ENCODE results near the gene ANKRD55. TPM values are rescaled to one million over a fixed set of nuclear protein-coding genes. Genes with fewer than 3 reads are reported as not detected.

ANKRD55 gene
- 1 to 10 TPM; 3.7 to 5.7 TPM for total RNA-seq

DNA sequence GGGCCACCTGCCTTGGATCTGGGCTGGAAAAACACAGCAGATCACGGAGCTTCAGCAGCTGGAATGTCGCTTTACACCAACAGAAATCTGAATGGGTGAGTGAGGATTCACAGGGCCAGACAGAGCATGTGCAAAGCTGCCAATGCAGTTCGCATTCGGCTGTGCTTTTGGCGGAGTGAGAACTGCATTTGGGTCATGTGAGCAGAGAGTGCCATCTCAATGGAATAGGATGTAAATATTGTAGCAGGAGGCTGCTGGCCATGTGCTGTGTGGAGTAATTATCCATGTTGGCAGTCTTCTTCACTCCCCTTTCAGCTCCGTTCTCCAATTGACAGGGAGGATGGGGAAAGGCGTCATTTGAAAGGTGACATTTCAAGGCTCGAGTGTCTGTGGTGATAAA, at the start of gene ANKRD55:
TSS of gene ANKRD55 (minus strand) at position 101 of the 400 bp plus-strand sequence. CDS start 417 bp downstream, outside the sequence.
- no peak for DNase-seq
- ChIA-PET POLR2A (no interaction called here), CTCF (interaction anchor here (0.7 to 0.9 kb wide), 2 partner anchors 136 to 541 kb away, joined by 3 read pairs; no protein-coding TSS in a partner anchor)
- no peak within 1 kb of the TSS for H3K27ac Mint-ChIP-seq
- H3K4me1 Mint-ChIP-seq, result peaks cover 8% of the 10 kb centered on the region
- ATAC-seq, result no peak
- no peak within 1 kb of the TSS for H3K4me3 Mint-ChIP-seq
- no peaks in the 10 kb centered on the region for H3K27me3 Mint-ChIP-seq
- intact Hi-C loops (cut with DNase I, micrococcal nuclease), result no loop called here
- no peaks in the 10 kb centered on the region for H3K36me3 Mint-ChIP-seq (ENCODE audit: low read depth)
- no peaks in the 10 kb centered on the region for H3K9me3 Mint-ChIP-seq (ENCODE audit: low read depth)

DNA sequence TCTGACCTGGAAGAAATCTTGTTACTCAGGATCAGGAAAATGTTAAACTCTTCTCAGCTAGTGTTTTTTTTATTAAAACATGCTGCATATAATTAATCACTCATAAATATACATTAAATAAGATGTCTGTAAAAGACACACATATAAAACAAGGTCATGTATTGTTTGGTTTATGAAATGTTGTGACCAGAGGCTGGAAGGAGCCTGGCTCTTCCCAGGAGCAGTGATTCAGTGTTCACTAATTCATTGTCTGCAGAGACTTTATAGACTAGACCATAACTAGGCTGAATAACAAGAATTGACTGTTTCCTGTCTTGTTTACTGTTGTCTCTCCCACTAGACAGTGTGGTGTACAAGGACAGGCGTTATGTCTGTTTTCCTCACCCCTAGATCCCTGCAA, 49.1 kb upstream of the ANKRD55 start:
- Mint-ChIP-seq H3K36me3 (ENCODE audit: low read depth) (no peaks in the 10 kb centered on the region), H3K4me1 (no peaks in the 10 kb centered on the region), H3K9me3 (ENCODE audit: low read depth) (no peaks in the 10 kb centered on the region), H3K27me3 (no peaks in the 10 kb centered on the region), H3K4me3 (no peak overlapping the region), H3K27ac (no peak overlapping the region)
- ATAC-seq (no peak), DNase-seq (no peak)
- intact Hi-C loops (cut with DNase I, micrococcal nuclease), result no loop called here
- CTCF ChIA-PET, result no interaction called here
- POLR2A ChIA-PET, result no interaction called here

DNA sequence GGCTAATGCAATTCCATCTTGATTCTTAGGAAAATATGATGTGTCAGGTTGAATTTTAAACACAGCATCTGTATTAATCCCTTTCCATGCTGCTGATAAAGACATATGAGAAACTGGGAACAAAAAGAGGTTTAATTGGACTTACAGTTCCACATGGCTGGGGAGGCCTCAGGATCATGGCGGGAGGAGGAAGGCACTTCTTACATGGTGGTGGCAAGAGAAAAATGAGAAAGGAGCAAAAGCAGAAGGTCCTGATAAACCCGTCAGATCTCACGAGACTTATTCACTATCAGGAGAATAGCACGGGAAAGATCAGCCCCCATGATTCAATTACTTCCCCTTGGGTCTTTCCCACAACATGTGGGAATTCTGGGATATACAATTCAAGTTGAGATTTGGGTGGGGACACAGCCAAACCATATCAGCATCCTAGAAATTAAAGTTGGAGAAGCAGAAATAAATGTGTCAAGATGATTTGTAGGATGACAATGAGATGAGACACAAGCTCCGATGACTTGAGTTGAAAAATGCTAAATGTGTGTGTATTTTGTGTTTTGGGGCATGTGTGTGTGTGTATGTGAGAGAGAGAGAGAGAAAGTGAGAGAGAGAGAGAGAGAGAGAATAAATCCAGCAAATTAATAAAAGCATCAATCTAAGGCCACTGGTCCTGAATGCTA, 48.5 kb upstream of the ANKRD55 start:
- Mint-ChIP-seq H3K9me3 (ENCODE audit: low read depth) (no peaks in the 10 kb centered on the region), H3K36me3 (ENCODE audit: low read depth) (no peaks in the 10 kb centered on the region), H3K27ac (no peak overlapping the region), H3K4me1 (no peaks in the 10 kb centered on the region), H3K4me3 (no peak overlapping the region), H3K27me3 (no peaks in the 10 kb centered on the region)
- no peak for DNase-seq
- ChIA-PET CTCF (interaction anchor here (1.0 kb wide), 1 partner anchor 345 kb away, joined by 3 read pairs; no protein-coding TSS in a partner anchor), POLR2A (no interaction called here)
- intact Hi-C loops (cut with DNase I, micrococcal nuclease), result no loop called here
- ATAC-seq, result no peak

DNA sequence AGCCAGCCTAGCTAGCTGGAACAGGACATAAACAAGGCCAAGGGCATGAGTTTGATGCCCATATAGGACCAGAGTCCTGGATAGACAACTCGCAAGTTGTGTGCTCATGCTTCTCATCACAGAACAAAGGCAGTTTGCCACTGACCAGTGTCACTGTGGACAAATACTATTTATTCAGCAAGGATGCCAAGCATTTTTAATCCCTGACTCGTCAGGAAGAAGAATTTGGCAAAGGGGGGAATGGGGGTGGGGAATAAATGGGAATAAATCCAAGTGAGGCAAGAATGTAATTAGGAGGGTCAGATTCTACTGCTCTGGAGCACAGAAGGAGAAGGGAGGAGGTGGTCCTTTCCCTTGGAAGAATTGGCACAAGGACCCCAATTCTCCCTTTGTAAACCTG, 46.8 kb upstream of the ANKRD55 start:
- DNase-seq, result no peak
- Mint-ChIP-seq H3K36me3 (ENCODE audit: low read depth) (no peaks in the 10 kb centered on the region), H3K4me1 (no peaks in the 10 kb centered on the region), H3K4me3 (no peak overlapping the region), H3K27me3 (no peaks in the 10 kb centered on the region), H3K9me3 (ENCODE audit: low read depth) (no peaks in the 10 kb centered on the region), H3K27ac (no peak overlapping the region)
- ChIA-PET CTCF (no interaction called here), POLR2A (no interaction called here)
- ATAC-seq, result no peak
- intact Hi-C loops (cut with DNase I, micrococcal nuclease), result no loop called here

DNA sequence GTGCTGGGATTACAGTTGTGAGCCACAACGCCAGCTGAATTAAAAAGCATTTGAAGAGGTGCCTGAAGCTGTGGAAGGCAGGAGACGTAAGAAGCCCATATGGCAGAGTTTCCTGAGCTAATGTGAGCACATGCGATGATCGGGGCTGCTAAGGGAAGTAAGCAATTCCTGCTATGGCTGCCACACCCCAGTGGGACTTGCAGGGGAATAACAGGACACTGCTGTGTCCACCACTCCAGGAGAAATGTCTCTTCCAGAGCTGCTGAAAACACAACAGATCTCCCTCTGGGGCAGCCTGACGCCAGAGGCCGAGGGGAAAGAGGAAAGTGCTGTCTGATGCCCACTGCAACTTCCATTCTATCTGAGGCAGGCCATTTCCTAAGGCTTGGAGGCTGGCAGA, 46.2 kb upstream of the ANKRD55 start:
- Mint-ChIP-seq H3K27me3 (no peaks in the 10 kb centered on the region), H3K4me3 (no peak overlapping the region), H3K9me3 (ENCODE audit: low read depth) (no peaks in the 10 kb centered on the region), H3K36me3 (ENCODE audit: low read depth) (no peaks in the 10 kb centered on the region), H3K4me1 (no peaks in the 10 kb centered on the region), H3K27ac (no peak overlapping the region)
- POLR2A ChIA-PET, result no interaction called here
- no peak for DNase-seq
- CTCF ChIA-PET, result interaction anchor here (1.6 kb wide), 1 partner anchor 9 kb away, joined by 6 read pairs; no protein-coding TSS in a partner anchor
- no peak for ATAC-seq
- intact Hi-C loops (cut with DNase I, micrococcal nuclease), result no loop called here

DNA sequence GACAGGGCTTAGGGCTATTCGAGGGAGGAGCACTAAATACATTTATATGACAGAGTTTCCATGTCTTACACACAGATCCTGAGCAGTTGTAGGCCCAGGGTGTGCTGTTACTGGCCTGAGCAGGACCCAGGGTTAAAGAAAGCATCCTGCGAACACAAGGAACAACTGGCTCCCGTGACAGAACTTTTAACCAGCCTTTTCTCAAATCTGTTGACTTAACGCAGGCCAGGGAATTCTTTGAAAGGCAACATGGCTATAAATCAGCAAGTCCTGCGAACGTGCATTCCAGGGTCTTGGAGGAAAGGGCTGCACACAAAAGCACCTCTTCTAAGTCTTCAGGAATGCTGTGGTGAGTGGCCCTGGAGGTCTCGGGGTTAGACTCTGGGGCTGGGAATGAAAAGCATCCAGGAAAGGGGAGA, 45.2 kb upstream of the ANKRD55 start:
- no peaks in the 10 kb centered on the region for H3K27me3 Mint-ChIP-seq
- ATAC-seq (no peak), DNase-seq (no peak)
- no peak overlapping the region for H3K4me3 Mint-ChIP-seq
- CTCF ChIA-PET, result interaction anchor here (1.6 kb wide), 1 partner anchor 8 kb away, joined by 6 read pairs; no protein-coding TSS in a partner anchor
- no peaks in the 10 kb centered on the region for H3K36me3 Mint-ChIP-seq (ENCODE audit: low read depth)
- H3K9me3 Mint-ChIP-seq (ENCODE audit: low read depth), result no peaks in the 10 kb centered on the region
- H3K27ac Mint-ChIP-seq, result no peak overlapping the region
- intact Hi-C loops (cut with DNase I, micrococcal nuclease), result no loop called here
- H3K4me1 Mint-ChIP-seq, result no peaks in the 10 kb centered on the region
- POLR2A ChIA-PET, result no interaction called here

DNA sequence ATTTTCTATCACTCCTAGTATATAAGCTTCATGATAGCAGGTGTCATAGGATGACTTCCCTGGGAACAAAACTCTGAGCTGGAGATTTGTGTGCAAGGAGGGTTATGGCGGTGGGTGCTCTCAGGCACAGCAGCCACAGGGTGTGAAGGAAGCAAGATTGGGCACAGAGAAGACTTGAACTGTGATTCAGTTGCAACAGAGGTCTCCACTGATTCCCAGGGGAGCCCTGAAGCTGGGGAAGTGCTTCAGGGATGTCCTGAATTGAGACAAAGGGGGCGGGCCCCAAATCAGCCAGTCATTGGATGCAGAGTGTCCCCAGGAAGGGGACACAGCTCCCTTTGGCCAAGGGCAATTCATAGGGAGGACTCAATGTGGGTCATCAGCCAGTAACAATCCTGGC, 44.4 kb upstream of the ANKRD55 start:
- CTCF ChIA-PET, result interaction anchor here (1.2 kb wide), 1 partner anchor 561 kb away, joined by 4 read pairs; no protein-coding TSS in a partner anchor
- H3K4me1 Mint-ChIP-seq, result no peaks in the 10 kb centered on the region
- H3K27me3 Mint-ChIP-seq, result no peaks in the 10 kb centered on the region
- H3K4me3 Mint-ChIP-seq, result no peak overlapping the region
- DNase-seq (no peak), ATAC-seq (no peak)
- POLR2A ChIA-PET, result no interaction called here
- no peak overlapping the region for H3K27ac Mint-ChIP-seq
- intact Hi-C loops (cut with DNase I, micrococcal nuclease), result no loop called here
- no peaks in the 10 kb centered on the region for H3K9me3 Mint-ChIP-seq (ENCODE audit: low read depth)
- no peaks in the 10 kb centered on the region for H3K36me3 Mint-ChIP-seq (ENCODE audit: low read depth)

DNA sequence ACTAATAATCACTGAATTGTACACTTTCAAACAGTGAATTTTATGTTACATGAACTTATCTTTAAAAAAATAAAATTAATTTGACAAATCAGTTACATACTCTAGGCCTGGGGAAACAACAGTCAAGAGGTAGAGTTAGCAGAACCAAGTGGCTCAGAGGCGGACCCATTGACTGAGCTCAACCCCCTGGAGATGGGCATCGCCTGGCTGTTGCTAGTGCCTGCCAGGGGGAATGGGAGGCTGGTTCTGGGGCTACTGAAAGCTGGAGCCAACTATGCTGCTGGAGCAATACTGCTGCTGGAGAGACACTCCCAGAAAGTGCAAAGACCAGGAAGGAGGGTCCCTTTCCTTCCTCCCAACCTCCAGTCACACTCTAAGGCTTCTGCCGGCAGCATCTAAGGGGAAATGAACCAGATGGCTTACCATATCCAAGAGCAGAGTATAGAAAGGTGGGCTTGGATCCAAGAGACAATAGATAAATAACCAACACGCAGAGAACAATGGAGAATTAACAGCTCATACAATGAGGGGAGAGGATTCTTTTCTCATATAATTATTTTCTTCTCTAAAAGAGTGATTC, 40.3 kb upstream of the ANKRD55 start:
- no peaks in the 10 kb centered on the region for H3K27me3 Mint-ChIP-seq
- no peaks in the 10 kb centered on the region for H3K36me3 Mint-ChIP-seq (ENCODE audit: low read depth)
- no peak for ATAC-seq
- ChIA-PET CTCF (interaction anchor here (1.1 to 7.6 kb wide), 3 partner anchors 10 to 567 kb away, joined by 3 to 127 read pairs (median 4); no protein-coding TSS in a partner anchor), POLR2A (no interaction called here)
- H3K4me3 Mint-ChIP-seq, result no peak overlapping the region
- intact Hi-C loops (cut with DNase I, micrococcal nuclease), result loop anchor here (5.0 kb wide), 5 partner anchors 54 to 1004 kb away; no protein-coding TSS in a partner anchor
- H3K4me1 Mint-ChIP-seq, result peaks cover 19% of the 10 kb centered on the region
- H3K27ac Mint-ChIP-seq, result no peak overlapping the region
- no peak for DNase-seq
- no peaks in the 10 kb centered on the region for H3K9me3 Mint-ChIP-seq (ENCODE audit: low read depth)

DNA sequence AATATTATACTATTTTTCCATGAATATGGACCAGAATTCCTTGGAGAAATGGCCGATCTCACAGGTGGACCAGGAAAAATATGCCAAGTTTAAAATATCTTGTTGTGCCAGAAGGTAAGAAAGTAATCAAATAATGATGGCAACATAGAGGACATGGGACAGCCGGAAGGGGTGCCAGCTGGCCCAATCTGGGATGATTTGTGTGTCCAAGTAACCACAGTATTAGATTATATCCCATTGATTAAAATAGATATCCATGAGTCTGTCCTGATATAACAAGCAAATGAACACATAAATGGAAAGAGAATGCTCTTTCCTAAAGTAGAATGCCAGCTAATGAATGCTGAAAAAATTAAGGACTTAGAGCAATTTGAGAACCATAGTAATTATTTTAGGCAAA, 39.6 kb upstream of the ANKRD55 start:
- Mint-ChIP-seq H3K27ac (no peak overlapping the region), H3K4me3 (no peak overlapping the region), H3K9me3 (ENCODE audit: low read depth) (no peaks in the 10 kb centered on the region), H3K4me1 (peaks cover 19% of the 10 kb centered on the region), H3K27me3 (no peaks in the 10 kb centered on the region), H3K36me3 (ENCODE audit: low read depth) (no peaks in the 10 kb centered on the region)
- intact Hi-C loops (cut with DNase I, micrococcal nuclease), result loop anchor here (5.0 kb wide), 5 partner anchors 55 to 1005 kb away; no protein-coding TSS in a partner anchor
- CTCF ChIA-PET, result interaction anchor here (0.5 to 7.6 kb wide), 8 partner anchors 9 to 1052 kb away, joined by 3 to 127 read pairs (median 3); no protein-coding TSS in a partner anchor
- POLR2A ChIA-PET, result no interaction called here
- no peak for ATAC-seq
- DNase-seq, result no peak

DNA sequence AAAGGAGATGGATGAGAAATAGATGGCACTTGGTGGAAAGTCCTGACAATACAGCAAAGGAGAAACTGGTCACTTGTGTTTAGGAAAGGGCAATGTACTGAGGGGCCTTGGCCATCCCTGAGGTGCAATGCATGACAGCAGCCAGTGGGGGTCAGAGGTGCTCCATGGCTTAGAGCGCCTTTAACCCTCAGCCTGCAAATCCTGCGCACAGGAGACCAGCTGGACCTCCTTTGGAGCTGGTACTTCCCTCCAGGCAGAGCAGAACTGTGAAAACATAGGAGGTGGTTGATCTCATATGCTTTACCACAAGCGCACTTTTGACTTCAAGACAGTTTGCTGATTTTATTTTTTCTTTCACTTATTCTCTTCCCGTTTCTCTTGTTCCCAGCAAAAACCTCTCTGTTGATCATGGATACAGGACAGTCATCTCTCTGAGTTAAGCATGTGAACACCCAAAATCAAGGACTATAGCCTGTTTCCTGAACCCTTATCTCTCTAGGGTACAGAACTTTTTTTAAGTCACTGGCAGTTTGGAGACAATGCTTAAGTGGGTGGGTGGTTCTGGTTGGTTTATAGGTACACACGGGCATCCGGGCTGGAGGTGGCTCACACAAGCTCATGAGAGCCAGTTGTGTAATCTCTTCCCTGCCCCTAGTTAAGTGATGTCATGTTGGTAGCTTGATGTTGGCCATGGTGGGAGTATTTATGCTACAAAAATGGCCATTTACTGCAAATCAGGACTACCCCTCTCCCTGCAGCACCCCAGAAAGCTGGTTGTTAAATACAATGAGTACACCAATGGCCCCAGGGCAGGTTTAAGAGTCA, 37.6 kb upstream of the ANKRD55 start:
- Mint-ChIP-seq H3K9me3 (ENCODE audit: low read depth) (no peaks in the 10 kb centered on the region), H3K4me1 (peaks cover 19% of the 10 kb centered on the region), H3K27me3 (no peaks in the 10 kb centered on the region), H3K36me3 (ENCODE audit: low read depth) (no peaks in the 10 kb centered on the region), H3K4me3 (no peak overlapping the region), H3K27ac (peak overlapping the region; percentile 81)
- intact Hi-C loops (cut with DNase I, micrococcal nuclease), result loop anchor here (1.0 to 5.0 kb wide), 16 partner anchors 57 to 1007 kb away; partner anchors contain the start of genes MAP3K1 (in 2 of the 2) and SETD9 (in 1 of the 2)
- POLR2A ChIA-PET, result interaction anchor here (0.6 to 0.9 kb wide), 3 partner anchors 53 to 637 kb away, joined by 3 read pairs; no protein-coding TSS in a partner anchor
- CTCF ChIA-PET, result interaction anchor here (0.5 to 7.6 kb wide), 66 partner anchors 8 to 717 kb away, joined by 3 to 127 read pairs (median 4); no protein-coding TSS in a partner anchor
- ATAC-seq, result peak; percentile 97
- DNase-seq, result peak; percentile 87

DNA sequence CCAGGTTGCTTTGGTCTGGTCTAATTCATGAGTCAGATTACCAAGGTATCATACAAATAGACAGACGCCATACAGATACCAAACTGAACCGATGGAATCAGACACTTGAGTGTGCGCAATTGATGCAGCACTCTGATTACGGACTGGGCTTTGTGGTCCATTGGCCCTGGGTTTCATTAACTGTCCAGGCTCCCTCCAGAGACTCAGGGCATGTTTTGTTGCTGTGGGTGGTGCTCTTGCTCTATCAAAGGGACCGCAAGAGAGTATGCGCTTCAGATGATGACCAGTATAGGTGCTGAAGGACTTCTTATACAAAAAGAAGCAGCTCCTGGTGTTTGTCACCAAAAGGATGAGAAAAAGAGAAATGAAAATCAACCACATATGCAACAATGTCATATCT, 36.9 kb upstream of the ANKRD55 start:
- no peaks in the 10 kb centered on the region for H3K9me3 Mint-ChIP-seq (ENCODE audit: low read depth)
- peak; percentile 41 for DNase-seq
- no peaks in the 10 kb centered on the region for H3K27me3 Mint-ChIP-seq
- ATAC-seq, result peak; percentile 54
- peaks cover 19% of the 10 kb centered on the region for H3K4me1 Mint-ChIP-seq
- H3K27ac Mint-ChIP-seq, result peak overlapping the region; percentile 16
- H3K36me3 Mint-ChIP-seq (ENCODE audit: low read depth), result no peaks in the 10 kb centered on the region
- H3K4me3 Mint-ChIP-seq, result no peak overlapping the region
- CTCF ChIA-PET, result interaction anchor here (0.6 to 7.6 kb wide), 45 partner anchors 9 to 953 kb away, joined by 3 to 127 read pairs (median 4); no protein-coding TSS in a partner anchor
- POLR2A ChIA-PET, result interaction anchor here (1.0 kb wide), 1 partner anchor 335 kb away, joined by 3 read pairs; no protein-coding TSS in a partner anchor
- intact Hi-C loops (cut with DNase I, micrococcal nuclease), result loop anchor here (1.0 to 5.0 kb wide), 16 partner anchors 57 to 1007 kb away; partner anchors contain the start of genes MAP3K1 (in 2 of the 2) and SETD9 (in 1 of the 2)

Data from activated CD4-positive, alpha-beta T cell treated with anti-CD3 and anti-CD28 coated beads for 36 hours (primary cell).